ENCODE data around the gene TTLL7.

- TF ChIP-seq CTCF (IDR thresholded peaks at IDR 0.05; ENCODE audit: low read length) (no peak), EZH2 (IDR thresholded peaks at IDR 0.05; ENCODE audit: borderline replicate concordance, low read length) (no peak)
Observed at GRCh38 chr1:84020151-84020550, 21.2 kb upstream of the TTLL7 start.
